Pancreas (tissue), 10 donors: ENCODE data around the gene PPOX. TPM values are rescaled to one million over a fixed set of nuclear protein-coding genes. Genes with fewer than 3 reads are reported as not detected.

ENCODE experiments used
- ATAC-seq, 4 donors: fragments of 200-7000 bp; cut with Tn5 transposase; one replicate each; pipeline versions ENCODE4 v1.8.0 to v1.9.1; 2020; ENCODE audit warnings: mild to moderate bottlenecking in 4 of 4, moderate library complexity in 4 of 4
- DNase-seq, 6 donors: peaks; one replicate each; pipeline ENCODE4 v3.0.0-alpha.2; 2020
- FAIRE-seq: peaks from 2 replicates; lab custom pipeline; 2012; peaks lifted over from hg19 to GRCh38; lab: Jason Lieb, UNC
- H3K27ac ChIP-seq, 4 donors: fragments of 200-600 bp; sonication (generic); 1 replicate in 3 of 4; 2 replicates in 1 of 4; pipeline versions ENCODE4 v1.5.0 to v1.8.0; 2020
- H3K27me3 ChIP-seq, 4 donors: fragments of 200-600 bp; one replicate each; pipeline ENCODE4 v1.8.0; 2021
- H3K36me3 ChIP-seq, 3 donors: fragments of 200-600 bp; sonication (generic) in 1 of 3; one replicate each; pipeline versions ENCODE4 v1.5.0 to v1.8.0; 2020 to 2021
- H3K4me1 ChIP-seq, 3 donors: fragments of 200-600 bp; one replicate each; pipeline ENCODE4 v1.8.0; 2021
- H3K4me3 ChIP-seq, 4 donors: fragments of 200-600 bp; sonication (generic) in 2 of 4; one replicate each; pipeline versions ENCODE4 v1.5.0 to v1.8.0; 2020 to 2021
- H3K9me3 ChIP-seq, 4 donors: fragments of 200-600 bp; one replicate each; pipeline ENCODE4 v1.8.0; 2021
- CTCF ChIP-seq, 4 donors: fragments of 200-600 bp; sonication (generic) in 3 of 4; IDR thresholded peaks; one replicate each; pipeline versions ENCODE4 v1.5.0 to v1.8.0; 2021; ENCODE audit warnings: antibody characterized with exemption in 4 of 4
- WGBS, 2 donors: extraction: QIAGEN DNeasy Blood & Tissue Kit; methylation state at CpG; one replicate each; pipeline ENCODE4 v1.1.7; 2013; 5-methylcytosine and 5-hydroxymethylcytosine counted together
- intact Hi-C, 3 donors: fragments of 100-400 bp; cut with DNase I; formaldehyde crosslinking; loops; one replicate each; pipeline versions ENCODE4 v1.11.1 to v1.14.2; 2022
- polyA plus RNA-seq, 2 donors: library from polyadenylated mRNA; stranded (reverse); fragments of 200-250 nt; gene quantifications; one replicate each; pipeline ENCODE4 v1.2.3, GENCODE V29; 2013
- total RNA-seq, 6 donors: library from RNA; stranded (reverse); fragmentation: NEBNext Ultra II Directional in 4 of 6; extraction: Animal tissue kit (Norgen Biotek cat#: 25700) in 4 of 6; gene quantifications; one replicate each; pipeline versions ENCODE4 v1.2.1 to v1.2.4, GENCODE V29; 2021 to 2023
- donor health status: healthy with polysubstance abuse.
- donor health status: DM: no; HTN: no; CAD: no; lungs with moderate emphysema.
- donor health status: DM: no; HTN: no; CAD: no.
- donor health status: control.
- donor health status: control.
- donor health status: Bipolar disorder and iron deficiency.
- donor health status: DM: yes; HTN: yes; CAD: no.
- donor health status: DM: no; HTN: no; CAD: no.
- donor health status: DM: no; HTN: no; CAD: no.
- donor health status: DM: yes; HTN: yes; CAD: no.

Gene PPOX
- total and polyA plus RNA-seq, 8 donors = 7.4 to 56.4 (median 13.1) TPM

- Histone ChIP-seq H3K4me3 (peak overlapping the region in 1 of 4 donors; percentile 32), H3K4me1 (peaks cover 0 to 4% (median 3%) of the 10 kb centered on the region in 3 donors), H3K27me3 (no peaks in the 10 kb centered on the region), H3K36me3 (no peaks in the 10 kb centered on the region), H3K9me3 (no peaks in the 10 kb centered on the region), H3K27ac (peak overlapping the region in 1 of 4 donors; percentile 11)
- DNase-seq (no peak), ATAC-seq (no peak), FAIRE-seq (no peak)
- no peak for TF ChIP-seq CTCF (IDR thresholded peaks at IDR 0.05)
- intact Hi-C loops = loop anchor here in 1 of 3 donors (10.0 kb wide), 1 partner anchor 178 kb away; no protein-coding TSS in a partner anchor
- WGBS, 2 donors = 69 to 72% methylated on average over 27 of the region's 27 CpGs
Observed at GRCh38 chr1:161196521-161197451, 30.6 kb downstream of the PPOX start.

- WGBS, 2 donors = 52 to 56% methylated on average over 11 of the region's 11 CpGs
- peak overlapping the region in 2 of 4 donors; percentile 9 to 32 for H3K4me3 ChIP-seq
Observed at GRCh38 chr1:161197560-161198193, 31.5 kb downstream of the PPOX start.

GRCh38 chr1:161198194-161198896 is 32.1 kb downstream of the PPOX start:
- H3K4me3 ChIP-seq = peak overlapping the region in 2 of 4 donors; percentile 9 to 32
- peak overlapping the region in 1 of 4 donors; percentile 36 for H3K27ac ChIP-seq
- TF ChIP-seq CTCF (IDR thresholded peaks at IDR 0.05) = no peak
- intact Hi-C loops = loop anchor here in 1 of 3 donors (10.0 kb wide), 1 partner anchor 176 kb away; no protein-coding TSS in a partner anchor
- DNase-seq (peak in 1 of 6 donors; percentile 65), FAIRE-seq (no peak), ATAC-seq (no peak)
- 28 to 29% methylated on average over 20 of the region's 20 CpGs for WGBS, 2 donors
- no peaks in the 10 kb centered on the region for H3K36me3 ChIP-seq
- no peaks in the 10 kb centered on the region for H3K9me3 ChIP-seq
- no peaks in the 10 kb centered on the region for H3K27me3 ChIP-seq
- peaks cover 6 to 9% (median 8%) of the 10 kb centered on the region in 3 donors for H3K4me1 ChIP-seq

More at GRCh38 chr1:161197560-161198193, 31.5 kb downstream of the PPOX start:
- peaks cover 0 to 4% (median 3%) of the 10 kb centered on the region in 3 donors for H3K4me1 ChIP-seq
- DNase-seq (no peak), ATAC-seq (no peak), FAIRE-seq (no peak)
- H3K9me3 ChIP-seq = no peaks in the 10 kb centered on the region
- no peak for TF ChIP-seq CTCF (IDR thresholded peaks at IDR 0.05)
- H3K27ac ChIP-seq = peak overlapping the region in 1 of 4 donors; percentile 36
- H3K27me3 ChIP-seq = no peaks in the 10 kb centered on the region
- intact Hi-C loops = loop anchor here in 1 of 3 donors (10.0 kb wide), 1 partner anchor 177 kb away; no protein-coding TSS in a partner anchor
- no peaks in the 10 kb centered on the region for H3K36me3 ChIP-seq

GRCh38 chr1:161198897-161199431 is 32.7 kb downstream of the PPOX start, which contains the start of gene ADAMTS4:
ADAMTS4 (minus strand) TSS chr1:161199054; CDS start chr1:161198627, 427 bp downstream.
- H3K27ac ChIP-seq = peak within 1 kb of the TSS in 2 of 4 donors; percentile 36 to 41
- TF ChIP-seq CTCF (IDR thresholded peaks at IDR 0.05) = no peak
- peaks cover 8 to 11% (median 9%) of the 10 kb centered on the region in 3 donors for H3K4me1 ChIP-seq
- H3K9me3 ChIP-seq = no peaks in the 10 kb centered on the region
- peak within 1 kb of the TSS in 2 of 4 donors; percentile 9 to 32 for H3K4me3 ChIP-seq
- DNase-seq (peak in 1 of 6 donors; percentile 32), FAIRE-seq (no peak), ATAC-seq (no peak)
- WGBS, 2 donors = 73 to 76% methylated on average over 11 of the region's 11 CpGs
- no peaks in the 10 kb centered on the region for H3K27me3 ChIP-seq
- no peaks in the 10 kb centered on the region for H3K36me3 ChIP-seq
- intact Hi-C loops = loop anchor here in 1 of 3 donors (10.0 kb wide), 1 partner anchor 176 kb away; no protein-coding TSS in a partner anchor
